ENCODE data around the gene CLEC9A. TPM values are rescaled to one million over a fixed set of nuclear protein-coding genes. Genes with fewer than 3 reads are reported as not detected.

CLEC9A gene
- total and polyA plus RNA-seq, 2 of the 8 experiments (the other 6 are each of a cell fraction or from before 2014, with no cell fraction given), result not detected

- no peak overlapping the region for H3K4me3 ChIP-seq (ENCODE audit: extremely low read depth in 1 of 4, insufficient read depth in 2 of 4, low read depth in 3 of 4, low read length in 4 of 4)
- no peaks in the 10 kb centered on the region for H3K79me2 ChIP-seq (ENCODE audit: control insufficient read depth in 1 of 2, insufficient read depth in 2 of 2, low read length in 2 of 2)
- H2AK5ac ChIP-seq (ENCODE audit: low read depth, low read length), result no peak overlapping the region
- H3K27ac ChIP-seq (ENCODE audit: low read depth, low read length), result no peak overlapping the region
- H3K4me1 ChIP-seq (replicated peaks in 1 of 4; ENCODE audit: control insufficient read depth in 3 of 4, insufficient read depth in 4 of 4, low read length in 3 of 4), result 0 out of 7 replicates have a peak, but pooled peaks cover 0 to under 1% (median 0%) of the 10 kb centered on the region in 4 experiments
- no peak overlapping the region for H3K18ac ChIP-seq (ENCODE audit: extremely low read depth, low read length)
- H3K9ac ChIP-seq (replicated peaks in 1 of 4; ENCODE audit: extremely low read depth in 1 of 4, low read depth in 3 of 4, low read length in 3 of 4), result no peak overlapping the region
- no peak overlapping the region for H2BK12ac ChIP-seq (ENCODE audit: low read depth, low read length)
- 94% methylated on average over 4 of the region's 4 CpGs; no CpG with 5 or more reads in 1 of the 2 experiments for WGBS, 2 experiments (ENCODE audit: extremely low coverage in 1 of 2, insufficient coverage in 1 of 2, insufficient read length in 1 of 2, insufficient replicate concordance in 2 of 2, low coverage in 1 of 2, low lambda C conversion rate in 2 of 2, missing lambda C conversion rate in 1 of 2)
- H4K91ac ChIP-seq (replicated peaks; ENCODE audit: insufficient read length, low read length), result no peak overlapping the region
- H4K5ac ChIP-seq (ENCODE audit: insufficient read length, low read depth, low read length), result no peak overlapping the region
- H2BK5ac ChIP-seq (ENCODE audit: low read depth, low read length), result no peak overlapping the region
- H3K23me2 ChIP-seq (ENCODE audit: low read depth, low read length), result no peaks in the 10 kb centered on the region
- H3K14ac ChIP-seq (ENCODE audit: insufficient read length), result no peak overlapping the region
- H2BK20ac ChIP-seq (ENCODE audit: low read length), result no peak overlapping the region
- no peak overlapping the region for H4K8ac ChIP-seq (ENCODE audit: extremely low read depth, insufficient read depth, low read length)
- no peaks in the 10 kb centered on the region for H3K27me3 ChIP-seq (replicated peaks in 1 of 4; ENCODE audit: control insufficient read depth in 3 of 4, extremely low read depth in 1 of 4, insufficient read depth in 3 of 4, low read length in 3 of 4)
- DNase-seq (ENCODE audit: low read depth in 1 of 2, low spot score in 2 of 2), result no peak
- H2BK120ac ChIP-seq (replicated peaks; ENCODE audit: low read depth, low read length), result no peak overlapping the region
- no peaks in the 10 kb centered on the region for H3K9me3 ChIP-seq (ENCODE audit: insufficient read depth in 2 of 2, low read depth in 1 of 2, low read length in 1 of 2)
- H4K20me1 ChIP-seq (replicated peaks in 1 of 2; ENCODE audit: control insufficient read depth in 1 of 2, insufficient read depth in 2 of 2, low read length in 2 of 2), result no peaks in the 10 kb centered on the region
- no peak overlapping the region for H3K4me2 ChIP-seq (ENCODE audit: insufficient read depth in 1 of 2, low read depth in 2 of 2, low read length in 2 of 2)
- no peak overlapping the region for H3K4ac ChIP-seq (replicated peaks; ENCODE audit: insufficient read length, low read depth, low read length)
- FAIRE-seq, result no peak
- no peak overlapping the region for H2BK15ac ChIP-seq (ENCODE audit: low read length)
- TF ChIP-seq SP4 (IDR thresholded peaks at IDR 0.05; ENCODE audit: low read length) (no peak), HDAC2 (IDR thresholded peaks at IDR 0.05; ENCODE audit: borderline replicate concordance in 1 of 2, low read depth in 2 of 2, low read length in 2 of 2) (no peak), JUND (IDR thresholded peaks at IDR 0.05; ENCODE audit: low read length) (no peak), BCL11A (IDR thresholded peaks at IDR 0.05; ENCODE audit: low read depth in 2 of 2, low read length in 2 of 2) (no peak), KDM1A (IDR thresholded peaks at IDR 0.05; ENCODE audit: borderline replicate concordance, low read length) (no peak), ATF3 (IDR thresholded peaks at IDR 0.05; ENCODE audit: insufficient read depth, low read depth, low read length) (no peak), SIX5 (IDR thresholded peaks at IDR 0.05; ENCODE audit: low read depth, low read length) (no peak)
- H3K36me3 ChIP-seq (ENCODE audit: control insufficient read depth in 2 of 4, insufficient read depth in 4 of 4, low read length in 3 of 4), result no peaks in the 10 kb centered on the region
- H2AFZ ChIP-seq (ENCODE audit: low read length), result no peak overlapping the region
- ChIA-PET POLR2A (ENCODE audit: partially characterized antibody) (no interaction called here), CTCF (ENCODE audit: partially characterized antibody) (interaction anchor here (1.4 kb wide), 1 partner anchor 36 kb away, joined by 3 read pairs; no protein-coding TSS in a partner anchor)
- no peak overlapping the region for H3K23ac ChIP-seq (ENCODE audit: insufficient read length)
- H3K79me1 ChIP-seq (ENCODE audit: low read depth, low read length), result no peaks in the 10 kb centered on the region
- H3K56ac ChIP-seq (replicated peaks; ENCODE audit: insufficient read length, low read depth, low read length), result no peak overlapping the region
Observed at GRCh38 chr12:10070380-10070779, 39.9 kb downstream of the CLEC9A start.
